ENCODE data around the gene PGAP1. TPM values are rescaled to one million over a fixed set of nuclear protein-coding genes. Genes with fewer than 3 reads are reported as not detected.

PGAP1 gene
- total and polyA plus RNA-seq, 2 donors (not counting 1 experiment from before 2014, with no cell fraction given): 0.25 to 21.8 TPM

DNA sequence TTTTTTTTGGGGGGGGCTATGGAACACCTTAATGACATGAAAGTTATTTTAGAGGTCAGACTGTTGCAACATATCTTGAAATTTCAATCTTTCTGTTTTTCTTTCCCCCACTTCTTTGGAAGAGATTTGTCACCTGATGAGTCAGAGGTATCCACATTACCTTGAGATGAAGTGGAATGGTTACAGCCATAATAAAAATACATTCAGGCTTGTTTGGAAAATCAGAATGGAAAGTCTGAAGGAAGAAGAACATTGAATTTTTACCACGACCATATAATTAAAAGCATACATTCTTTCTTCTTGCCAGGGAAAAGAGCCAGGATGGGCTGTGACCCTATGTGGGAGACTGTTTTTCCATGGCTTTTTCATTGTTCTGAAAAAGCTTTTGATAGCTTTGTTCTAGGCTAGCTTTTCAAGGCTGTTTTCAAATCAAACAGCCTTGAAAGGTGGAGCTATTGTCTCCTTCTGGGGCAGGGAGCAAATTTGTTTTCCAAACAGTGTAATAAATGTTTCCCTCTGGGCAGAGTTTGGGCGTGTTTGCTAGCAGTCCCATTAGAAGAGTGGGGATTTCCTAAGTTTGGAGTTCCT lies 124.7 kb downstream of the PGAP1 start:
- Mint-ChIP-seq H3K27ac (no peak overlapping the region), H3K9me3 (ENCODE audit: insufficient read depth) (no peaks in the 10 kb centered on the region), H3K4me1 (peaks cover 11% of the 10 kb centered on the region), H3K27me3 (peaks cover 19% of the 10 kb centered on the region), H3K4me3 (no peak overlapping the region)
- ChIA-PET CTCF (no interaction called here), POLR2A (no interaction called here)
- Histone ChIP-seq H3K27ac (ENCODE audit: low read length in 2 of 2) (no peak overlapping the region), H3K4me2 (replicated peaks; ENCODE audit: low read depth, low read length, poor library complexity, severe bottlenecking) (no peak overlapping the region), H3K4me1 (ENCODE audit: control insufficient read depth in 2 of 2, insufficient read depth in 2 of 2, low read length in 2 of 2) (peaks cover 5 to 8% of the 10 kb centered on the region in 2 donors), H3K9me3 (ENCODE audit: control extremely low read depth in 1 of 3, control insufficient read depth in 2 of 3, insufficient read depth in 1 of 3, low read length in 2 of 3) (no peaks in the 10 kb centered on the region), H3K27me3 (replicated peaks in 1 of 4; ENCODE audit: control extremely low read depth in 1 of 4, control insufficient read depth in 3 of 4, insufficient read depth in 4 of 4, low read length in 3 of 4) (peaks cover 0 to 10% (median 3%) of the 10 kb centered on the region in 4 experiments), H4K20me1 (ENCODE audit: control insufficient read depth, insufficient read depth, low read length, poor library complexity, severe bottlenecking) (no peaks in the 10 kb centered on the region), H3K79me2 (ENCODE audit: control insufficient read depth, insufficient read depth, low read length) (peaks cover 16% of the 10 kb centered on the region), H2AFZ (ENCODE audit: insufficient read depth, low read depth, low read length, poor library complexity, severe bottlenecking) (peak overlapping the region; percentile 11), H3K36me3 (replicated peaks in 1 of 2; ENCODE audit: control extremely low read depth in 1 of 2, control insufficient read depth in 1 of 2, extremely low read depth in 1 of 2, insufficient read depth in 2 of 2, low read length in 1 of 2) (peaks cover 0 to 11% of the 10 kb centered on the region in 2 experiments), H3K4me3 (ENCODE audit: control extremely low read depth in 1 of 5, extremely low read depth in 1 of 5, insufficient read depth in 1 of 5, low read depth in 2 of 5, low read length in 4 of 5) (no peak overlapping the region), H3K9ac (ENCODE audit: low read length) (no peak overlapping the region)
- TF ChIP-seq EZH2 (IDR thresholded peaks at IDR 0.05; ENCODE audit: borderline replicate concordance, insufficient read depth, low read depth, low read length, poor library complexity, severe bottlenecking): no peak
- TF ChIP-seq, protein P1, sequence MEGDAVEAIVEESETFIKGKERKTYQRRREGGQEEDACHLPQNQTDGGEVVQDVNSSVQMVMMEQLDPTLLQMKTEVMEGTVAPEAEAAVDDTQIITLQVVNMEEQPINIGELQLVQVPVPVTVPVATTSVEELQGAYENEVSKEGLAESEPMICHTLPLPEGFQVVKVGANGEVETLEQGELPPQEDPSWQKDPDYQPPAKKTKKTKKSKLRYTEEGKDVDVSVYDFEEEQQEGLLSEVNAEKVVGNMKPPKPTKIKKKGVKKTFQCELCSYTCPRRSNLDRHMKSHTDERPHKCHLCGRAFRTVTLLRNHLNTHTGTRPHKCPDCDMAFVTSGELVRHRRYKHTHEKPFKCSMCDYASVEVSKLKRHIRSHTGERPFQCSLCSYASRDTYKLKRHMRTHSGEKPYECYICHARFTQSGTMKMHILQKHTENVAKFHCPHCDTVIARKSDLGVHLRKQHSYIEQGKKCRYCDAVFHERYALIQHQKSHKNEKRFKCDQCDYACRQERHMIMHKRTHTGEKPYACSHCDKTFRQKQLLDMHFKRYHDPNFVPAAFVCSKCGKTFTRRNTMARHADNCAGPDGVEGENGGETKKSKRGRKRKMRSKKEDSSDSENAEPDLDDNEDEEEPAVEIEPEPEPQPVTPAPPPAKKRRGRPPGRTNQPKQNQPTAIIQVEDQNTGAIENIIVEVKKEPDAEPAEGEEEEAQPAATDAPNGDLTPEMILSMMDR (IDR thresholded peaks at IDR 0.05): no peak
- WGBS (ENCODE audit: insufficient coverage): 80% methylated on average over 1 of the region's 2 CpGs
- DNase-seq: no peak
- no peak for ATAC-seq (ENCODE audit: low read depth)
- intact Hi-C loops (cut with micrococcal nuclease): no loop called here

DNA sequence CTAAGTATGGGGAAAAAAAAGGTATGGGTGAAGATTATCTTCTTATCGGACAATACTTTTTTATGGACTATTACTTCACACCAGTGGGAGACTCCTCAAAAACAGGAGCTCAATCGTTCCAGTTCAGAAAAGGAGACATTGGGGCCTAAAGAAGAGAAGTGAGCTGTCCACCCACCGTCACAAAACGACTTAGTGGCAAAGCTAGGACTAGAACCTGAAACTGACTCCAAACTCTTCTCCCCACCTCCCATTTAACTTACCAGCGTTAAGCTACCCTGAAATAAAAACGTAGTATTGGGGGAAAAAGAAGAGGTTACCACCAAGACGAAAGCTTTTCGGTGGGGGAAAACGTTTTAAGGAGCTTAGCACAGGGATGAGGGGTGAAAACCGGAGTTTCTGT lies 127.5 kb downstream of the PGAP1 start:
- Mint-ChIP-seq H3K4me1 (peaks cover 15% of the 10 kb centered on the region), H3K27ac (peak overlapping the region; percentile 92), H3K27me3 (peaks cover 12% of the 10 kb centered on the region), H3K4me3 (peak overlapping the region; percentile 96), H3K9me3 (ENCODE audit: insufficient read depth) (no peaks in the 10 kb centered on the region)
- Histone ChIP-seq H3K27me3 (replicated peaks in 1 of 4; ENCODE audit: control extremely low read depth in 1 of 4, control insufficient read depth in 3 of 4, insufficient read depth in 4 of 4, low read length in 3 of 4) (peaks cover 0 to 10% (median 0%) of the 10 kb centered on the region in 4 experiments), H3K27ac (ENCODE audit: low read length in 2 of 2) (peak overlapping the region; percentile 61 to 87), H3K9me3 (ENCODE audit: control extremely low read depth in 1 of 3, control insufficient read depth in 2 of 3, insufficient read depth in 1 of 3, low read length in 2 of 3) (no peaks in the 10 kb centered on the region), H3K36me3 (replicated peaks in 1 of 2; ENCODE audit: control extremely low read depth in 1 of 2, control insufficient read depth in 1 of 2, extremely low read depth in 1 of 2, insufficient read depth in 2 of 2, low read length in 1 of 2) (peaks cover 0 to 28% of the 10 kb centered on the region in 2 experiments), H4K20me1 (ENCODE audit: control insufficient read depth, insufficient read depth, low read length, poor library complexity, severe bottlenecking) (no peaks in the 10 kb centered on the region), H3K79me2 (ENCODE audit: control insufficient read depth, insufficient read depth, low read length) (peaks cover 16% of the 10 kb centered on the region), H3K9ac (ENCODE audit: low read length) (peak overlapping the region; percentile 94), H3K4me2 (replicated peaks; ENCODE audit: low read depth, low read length, poor library complexity, severe bottlenecking) (peak overlapping the region; percentile 91), H3K4me3 (ENCODE audit: control extremely low read depth in 1 of 5, extremely low read depth in 1 of 5, insufficient read depth in 1 of 5, low read depth in 2 of 5, low read length in 4 of 5) (peak overlapping the region; percentile 67 to 85 (median 79)), H3K4me1 (ENCODE audit: control insufficient read depth in 2 of 2, insufficient read depth in 2 of 2, low read length in 2 of 2) (peaks cover 5 to 8% of the 10 kb centered on the region in 2 donors), H2AFZ (ENCODE audit: insufficient read depth, low read depth, low read length, poor library complexity, severe bottlenecking) (peak overlapping the region; percentile 91)
- 0% methylated on average over 5 of the region's 10 CpGs for WGBS (ENCODE audit: insufficient coverage)
- DNase-seq (no peak), ATAC-seq (ENCODE audit: low read depth) (no peak)
- intact Hi-C loops (cut with micrococcal nuclease): loop anchor here (1.0 kb wide), 2 partner anchors 127 to 160 kb away; partner anchors contain the start of genes CCDC150 and PGAP1
- TF ChIP-seq, protein P1 (IDR thresholded peaks at IDR 0.05): no peak
- TF ChIP-seq EZH2 (IDR thresholded peaks at IDR 0.05; ENCODE audit: borderline replicate concordance, insufficient read depth, low read depth, low read length, poor library complexity, severe bottlenecking): no peak
- POLR2A ChIA-PET: interaction anchor here (0.8 kb wide), 1 partner anchor 422 kb away, joined by 9 read pairs; no protein-coding TSS in a partner anchor
- CTCF ChIA-PET: interaction anchor here (0.7 to 1.2 kb wide), 4 partner anchors 8 to 732 kb away, joined by 3 to 7 read pairs (median 5); no protein-coding TSS in a partner anchor
